Muscle of arm (tissue), 12 donors: Measurements from ENCODE around the gene SMARCC1. TPM values are rescaled to one million over a fixed set of nuclear protein-coding genes. Genes with fewer than 3 reads are reported as not detected.

Source experiments
- DNase-seq: peaks from one replicate; pipeline ENCODE4 v3.0.0-alpha.2; 2013
- polyA plus RNA-seq, 12 donors: library from polyadenylated mRNA; unstranded; fragments of 120-200 nt; gene quantifications; one replicate each; pipeline ENCODE4 v1.2.1, GENCODE V29; 2013; ENCODE audit not compliant: insufficient read length in 12 of 12

SMARCC1 gene
- polyA plus RNA-seq, 12 donors = 58.4 to 86.8 (median 64.2) TPM; not detected in 1

DNA sequence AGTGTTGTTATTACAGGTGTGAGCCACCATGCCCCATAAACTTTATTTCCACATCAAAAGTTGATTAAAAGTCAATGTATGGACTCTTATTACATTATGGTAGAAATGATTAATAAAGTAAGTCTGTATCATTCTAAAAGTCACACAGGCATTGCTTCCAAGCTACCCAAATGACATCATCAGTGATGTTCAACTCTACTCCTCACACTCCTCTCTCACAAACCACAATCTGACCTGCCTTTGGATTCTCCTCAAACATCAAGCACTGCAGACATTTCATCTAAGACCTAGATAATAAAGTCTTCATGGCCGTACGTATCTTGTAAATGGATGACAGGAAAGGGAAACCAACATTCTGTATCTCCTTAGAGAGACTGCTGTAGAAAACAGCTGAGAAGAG lies 68.0 kb downstream of the SMARCC1 start:
- DNase-seq = no peak

DNA sequence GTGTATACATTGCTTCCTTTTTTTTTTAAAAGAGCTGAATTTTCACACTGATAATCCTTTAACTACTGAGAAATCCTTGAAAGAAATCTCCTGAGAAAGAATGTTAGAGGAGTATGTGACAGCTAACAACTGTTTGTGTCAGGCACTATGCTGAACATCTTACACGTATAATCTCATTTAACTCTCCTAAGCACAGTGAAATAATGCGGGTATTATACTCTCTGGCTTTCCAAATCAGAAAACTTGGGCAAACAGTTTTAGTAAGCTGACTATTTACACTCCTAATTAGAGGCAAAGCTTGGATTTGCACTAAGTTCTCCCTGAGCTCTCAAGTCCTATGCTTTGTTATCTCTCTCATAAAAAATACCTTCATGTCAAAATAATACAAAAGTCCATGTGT lies 69.3 kb downstream of the SMARCC1 start:
- no peak for DNase-seq

DNA sequence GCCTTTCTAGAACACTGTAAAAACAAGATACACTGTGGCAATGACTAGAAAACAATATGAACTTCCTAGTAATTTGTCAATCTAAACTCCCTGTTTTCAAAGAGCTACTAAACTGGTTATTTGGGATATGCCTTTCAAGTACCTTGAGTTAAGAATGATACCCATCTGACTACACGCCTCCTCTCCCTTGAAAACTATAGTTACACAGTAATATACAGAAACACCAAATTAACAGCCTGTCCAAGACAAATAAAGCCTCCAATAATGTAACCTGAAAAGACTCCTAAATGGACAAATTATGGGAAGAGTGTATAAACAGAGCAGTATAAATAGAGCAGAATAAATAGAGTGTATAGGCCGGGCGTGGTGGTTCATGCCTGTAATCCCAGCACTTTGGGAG lies 70.1 kb downstream of the SMARCC1 start:
- DNase-seq = no peak

DNA sequence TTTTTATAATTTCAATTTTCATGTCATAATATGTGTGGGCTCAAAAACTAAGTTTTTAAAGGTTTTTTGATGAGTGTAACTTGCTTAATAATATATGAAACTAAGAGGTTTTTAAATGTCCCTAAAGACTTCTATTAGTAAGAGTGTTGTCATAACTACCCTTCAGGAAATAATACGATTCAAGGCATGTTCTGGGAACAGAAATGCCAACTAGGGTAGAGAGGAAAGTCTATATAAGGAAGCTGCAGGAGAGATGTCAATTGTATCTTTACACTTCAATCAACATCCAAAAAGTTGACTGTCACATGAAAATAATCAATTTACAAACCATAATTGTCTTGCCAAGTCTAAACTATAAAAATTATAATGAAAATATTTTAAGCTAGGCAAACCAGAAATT lies 76.3 kb downstream of the SMARCC1 start:
- no peak for DNase-seq

DNA sequence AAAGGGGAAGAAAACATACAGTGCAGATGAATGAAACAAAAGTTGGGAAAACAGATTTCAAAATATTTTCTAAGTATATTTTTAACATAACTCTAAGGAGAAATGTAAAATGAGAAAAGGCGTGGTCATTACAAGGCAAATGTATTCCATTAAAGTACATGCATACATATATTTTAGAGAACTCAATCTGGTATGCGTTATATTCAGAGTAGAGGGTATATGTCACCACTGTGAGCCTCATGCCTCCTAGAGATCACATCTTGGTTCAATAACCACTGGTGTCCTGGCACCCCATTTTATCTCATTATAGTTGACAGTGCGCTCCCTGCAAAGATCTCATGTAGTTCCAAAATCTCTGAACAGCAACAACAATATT lies 77.5 kb downstream of the SMARCC1 start:
- no peak for DNase-seq

DNA sequence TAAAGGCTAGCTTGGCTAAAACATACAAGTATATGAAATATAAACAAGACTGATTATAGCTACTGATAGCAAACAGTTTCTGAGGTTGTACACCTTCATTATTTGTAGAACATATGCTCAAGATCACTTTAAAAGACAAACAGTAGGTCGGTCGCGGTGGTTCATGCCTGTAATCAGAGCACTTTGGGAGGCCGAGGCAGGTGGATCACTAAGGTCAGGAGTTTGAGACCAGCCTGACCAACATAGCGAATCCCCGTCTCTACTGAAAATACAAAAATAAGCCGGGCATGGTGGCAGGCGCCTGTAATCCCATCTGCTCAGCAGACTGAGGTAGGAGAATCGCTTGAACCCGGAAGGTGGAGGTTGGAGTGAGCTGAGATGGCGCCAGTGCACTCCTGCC lies 80.3 kb downstream of the SMARCC1 start:
- no peak for DNase-seq

DNA sequence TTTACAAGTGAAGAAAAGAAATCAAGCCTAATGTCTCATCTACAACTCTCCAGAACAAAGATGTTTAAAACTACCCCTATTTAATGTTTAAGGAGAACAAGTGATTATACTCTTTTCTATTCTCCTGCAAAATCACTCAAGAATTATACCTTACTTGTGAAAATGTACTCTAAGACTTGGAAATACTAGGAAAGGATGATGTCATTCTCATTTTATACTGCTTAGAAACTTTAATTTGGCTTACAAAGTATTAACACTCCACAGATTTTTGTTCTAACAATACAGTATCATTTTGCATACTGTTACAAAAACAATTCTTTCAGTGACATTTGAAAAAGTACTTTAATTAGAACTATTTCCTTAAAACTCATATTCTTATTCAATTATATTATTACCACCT lies 89.5 kb downstream of the SMARCC1 start:
- no peak for DNase-seq

DNA sequence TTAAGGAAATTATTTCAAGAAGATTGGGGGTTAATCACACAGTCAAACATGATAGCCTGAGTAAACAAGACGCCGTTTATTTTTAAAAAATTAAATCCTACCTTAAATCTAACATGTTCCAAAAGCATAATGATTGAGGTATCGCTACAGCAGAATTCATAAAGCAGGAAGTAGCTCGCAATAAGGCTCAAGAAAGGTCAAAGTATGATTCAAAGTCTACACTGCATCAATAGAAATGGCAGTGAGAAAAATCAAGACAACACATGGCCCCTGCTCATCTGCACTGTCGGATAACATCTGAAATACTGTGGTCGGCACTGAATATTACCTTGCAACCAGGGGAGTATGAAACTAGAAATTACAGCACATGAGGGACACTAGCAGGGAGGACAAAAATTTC lies 93.2 kb downstream of the SMARCC1 start:
- DNase-seq = no peak

DNA sequence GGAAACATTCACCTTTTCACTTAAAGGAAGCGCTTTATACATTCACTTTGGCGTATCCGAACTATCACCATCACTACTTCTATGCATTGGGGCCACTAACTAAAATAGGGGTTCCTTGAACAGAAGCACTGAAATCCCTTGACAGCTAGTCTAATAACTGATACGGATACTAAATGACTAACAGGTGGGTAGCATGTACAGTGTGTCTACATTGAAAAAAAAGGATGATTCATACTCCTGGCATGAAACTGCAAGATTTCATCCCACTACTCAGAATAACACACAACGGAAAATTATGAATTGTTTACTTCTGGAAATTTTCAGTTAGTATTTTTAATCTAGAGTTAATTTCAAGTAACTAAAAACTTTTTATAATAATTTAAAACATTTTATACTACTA lies 96.7 kb downstream of the SMARCC1 start:
- no peak for DNase-seq

DNA sequence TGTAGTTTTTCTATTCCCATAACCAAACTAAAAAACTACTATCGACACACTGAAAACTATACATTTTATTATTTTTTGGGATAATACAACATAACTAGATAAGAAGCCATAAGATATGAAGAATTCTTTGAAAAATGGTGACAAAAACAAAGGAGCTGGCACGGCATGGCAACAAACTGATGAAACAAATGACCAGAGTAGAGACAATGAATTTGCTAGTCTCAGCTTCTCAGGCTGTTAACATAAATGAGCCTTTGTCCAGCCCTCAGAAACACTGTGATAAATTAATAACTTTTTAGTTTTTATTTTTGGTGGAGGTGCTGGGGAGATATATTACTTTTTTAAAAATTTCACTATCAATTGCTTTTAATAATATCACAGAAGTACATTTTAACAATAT lies 100.7 kb downstream of the SMARCC1 start:
- DNase-seq = no peak

DNA sequence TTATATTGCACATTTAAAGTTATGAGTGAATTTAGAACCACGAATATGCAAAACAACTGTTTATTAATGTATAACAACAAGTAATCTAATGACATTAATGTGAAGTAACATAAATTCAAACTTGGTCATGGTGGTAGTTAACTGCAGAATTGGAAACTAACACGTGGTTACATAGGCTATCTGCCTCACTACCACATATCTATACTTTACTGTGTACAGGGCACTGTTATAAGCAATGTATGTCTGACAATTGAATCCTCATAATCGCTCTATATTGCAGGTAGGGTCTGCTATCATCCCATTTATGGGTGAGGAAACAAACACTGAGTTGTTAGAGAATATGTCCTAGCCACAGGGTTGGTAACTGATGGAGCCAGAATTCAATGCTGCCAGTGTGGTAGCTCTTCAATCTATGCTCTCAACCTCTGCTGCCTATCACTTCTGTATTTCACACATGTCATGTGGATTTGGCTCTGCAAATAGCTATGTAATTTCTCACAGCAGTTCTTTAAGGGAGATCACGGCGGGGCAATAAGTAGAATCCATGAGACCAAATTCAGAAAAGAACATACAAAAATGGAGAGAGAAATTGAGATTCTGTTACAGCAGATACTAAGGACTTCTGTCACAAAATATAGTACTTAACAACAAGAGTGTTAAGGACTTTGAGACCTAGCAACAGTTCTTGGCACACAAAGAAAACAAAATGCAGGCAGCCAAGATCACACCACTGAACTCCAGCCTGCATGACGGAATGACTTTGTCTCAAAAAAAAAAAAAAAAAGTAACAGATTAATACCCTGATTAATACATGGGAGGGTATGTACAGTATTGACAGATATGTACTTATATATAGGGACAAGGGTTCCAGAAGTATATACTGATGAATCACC lies 103.0 kb downstream of the SMARCC1 start:
- DNase-seq = no peak

DNA sequence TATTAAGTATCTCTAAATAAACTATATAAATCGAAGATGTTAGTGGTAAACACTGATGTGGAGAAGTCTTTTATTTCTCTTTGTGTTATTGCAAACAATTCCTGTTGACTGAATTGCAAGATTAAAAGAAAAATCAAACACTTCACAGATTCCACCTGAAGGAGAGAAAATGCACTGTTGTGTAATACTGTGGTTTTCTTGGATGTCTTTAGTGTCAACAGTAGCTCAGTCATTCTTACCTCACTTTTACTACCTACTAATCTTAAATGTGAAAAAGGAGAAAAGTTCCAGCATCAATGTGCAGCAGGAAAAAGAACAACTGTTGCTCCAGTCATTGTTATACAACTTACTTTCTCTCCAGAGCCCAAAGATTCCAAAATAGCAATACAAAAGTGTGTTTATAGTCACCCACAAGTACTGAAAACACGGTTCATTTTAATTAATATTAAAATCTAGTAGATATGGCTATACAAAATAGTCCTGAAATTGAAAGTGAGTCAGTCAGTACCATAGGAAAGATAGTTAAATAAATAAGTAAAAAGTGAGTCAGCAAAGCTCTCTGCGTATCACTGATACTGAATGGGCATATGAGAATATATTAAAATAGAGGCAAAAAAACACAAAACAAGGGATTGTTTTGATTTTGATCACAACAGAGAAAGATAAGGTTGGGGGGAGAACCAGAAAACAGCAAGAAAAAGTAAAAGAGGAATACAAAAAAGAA lies 112.5 kb downstream of the SMARCC1 start:
- DNase-seq = no peak

DNA sequence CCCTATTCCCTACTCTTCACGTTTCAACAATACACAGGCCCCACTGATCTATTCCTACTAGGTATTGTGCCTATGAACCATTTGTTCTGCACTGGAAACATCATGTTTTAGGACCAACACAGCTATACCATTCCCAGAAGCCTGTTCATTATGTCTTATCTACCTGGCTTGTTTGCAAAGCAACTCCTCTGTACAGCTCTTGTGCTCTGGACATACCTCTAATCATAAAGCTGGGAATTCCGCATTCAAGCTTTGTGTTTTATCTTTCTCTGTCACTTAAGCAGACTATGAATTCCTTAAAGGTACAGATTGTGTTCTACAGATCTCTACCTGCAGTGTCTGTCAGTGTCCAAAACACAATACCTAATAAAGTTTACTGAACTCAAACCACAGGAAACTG lies 115.6 kb downstream of the SMARCC1 start:
- no peak for DNase-seq

DNA sequence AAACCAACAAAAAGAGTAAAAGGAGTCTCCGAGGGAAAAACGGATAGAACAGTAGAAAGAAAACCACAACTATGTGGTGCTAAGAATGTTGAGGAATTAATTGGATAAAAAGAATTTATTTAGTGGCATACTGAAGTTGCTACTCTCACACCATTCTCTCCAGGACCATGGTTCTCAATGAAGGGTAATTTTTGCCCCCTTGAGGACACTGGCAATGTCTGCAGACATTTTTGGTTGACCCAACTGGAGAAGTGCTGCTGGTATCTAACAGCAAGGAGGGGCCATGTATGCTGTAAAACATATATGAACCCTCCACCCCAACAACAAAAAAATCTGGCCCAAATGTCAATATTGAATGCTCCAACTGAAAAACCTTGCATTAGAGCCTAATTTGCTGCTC lies 117.2 kb downstream of the SMARCC1 start:
- no peak for DNase-seq

DNA sequence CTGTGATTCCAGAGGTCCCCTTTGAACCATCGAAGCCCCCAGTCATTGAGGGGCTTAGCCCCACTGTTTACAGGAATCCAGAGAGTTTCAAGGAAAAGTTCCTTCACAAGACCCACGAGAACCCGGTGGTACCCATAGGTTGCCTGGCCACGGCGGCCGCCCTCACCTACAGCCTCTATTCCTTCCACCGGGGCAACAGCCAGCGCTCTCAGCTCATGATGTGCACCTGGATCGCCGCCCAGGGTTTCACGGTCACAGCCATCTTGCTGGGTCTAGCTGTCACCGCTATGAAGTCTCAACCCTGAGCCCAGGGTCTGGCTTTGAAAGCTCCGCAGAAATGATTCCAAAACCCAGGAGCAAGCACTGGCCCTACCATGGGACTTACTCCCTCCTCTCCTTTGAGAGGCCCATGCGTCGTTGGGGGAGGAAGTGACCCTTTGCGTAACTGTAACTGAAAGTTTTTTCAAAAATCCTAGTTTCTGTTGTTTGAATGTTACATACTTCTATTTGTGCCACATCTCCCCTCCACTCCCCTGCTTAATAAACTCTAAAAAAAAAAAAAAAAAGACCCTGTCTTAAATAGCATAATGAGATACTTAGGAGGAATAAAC lies 118.0 kb downstream of the SMARCC1 start:
- DNase-seq = no peak

DNA sequence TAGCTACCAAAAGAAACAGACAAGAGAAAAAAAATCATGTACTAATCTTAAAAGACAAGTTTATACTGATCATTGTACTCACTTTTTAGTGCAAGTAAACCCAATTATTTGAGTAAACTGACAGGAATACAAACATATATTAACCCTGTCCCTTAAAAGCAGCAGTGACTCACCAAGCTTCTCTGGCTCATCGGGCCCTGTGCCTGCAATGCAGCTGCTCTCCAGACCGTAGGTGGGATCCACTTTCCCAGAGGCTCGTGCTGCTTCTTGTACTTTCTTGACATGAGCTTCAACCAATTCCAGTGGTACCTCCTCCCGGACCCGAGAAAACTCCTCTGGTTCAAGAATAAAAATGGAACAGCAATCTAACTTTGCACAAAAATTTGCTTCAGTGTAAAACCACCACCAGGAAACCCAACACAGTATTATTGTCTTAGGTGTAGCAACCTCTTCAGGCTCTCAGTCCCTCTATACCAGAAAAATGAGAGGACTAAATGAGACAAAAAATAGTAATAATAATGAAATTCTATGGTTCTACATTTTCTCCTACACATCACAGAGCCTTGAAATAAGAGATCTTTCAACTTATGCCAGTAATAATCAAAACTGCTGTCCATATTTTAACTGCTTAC lies 120.5 kb downstream of the SMARCC1 start:
- no peak for DNase-seq

DNA sequence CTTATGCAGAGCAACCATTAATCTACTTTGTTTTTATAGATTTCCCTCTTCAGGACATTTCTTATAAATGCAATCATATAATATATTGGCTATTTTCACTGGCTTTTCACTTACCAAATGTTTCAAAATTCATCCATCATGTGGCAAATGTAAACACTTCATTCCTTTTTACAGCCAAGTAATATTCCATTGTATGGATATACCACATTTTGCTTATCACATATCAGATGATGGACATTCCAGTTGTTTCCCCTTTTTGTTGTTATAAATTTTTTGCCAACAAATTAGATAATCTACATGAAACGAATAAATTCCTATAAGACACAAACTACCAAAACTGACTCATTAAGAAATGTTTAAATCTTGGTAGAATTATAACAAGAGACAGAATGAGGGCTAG lies 123.2 kb downstream of the SMARCC1 start:
- DNase-seq = no peak

DNA sequence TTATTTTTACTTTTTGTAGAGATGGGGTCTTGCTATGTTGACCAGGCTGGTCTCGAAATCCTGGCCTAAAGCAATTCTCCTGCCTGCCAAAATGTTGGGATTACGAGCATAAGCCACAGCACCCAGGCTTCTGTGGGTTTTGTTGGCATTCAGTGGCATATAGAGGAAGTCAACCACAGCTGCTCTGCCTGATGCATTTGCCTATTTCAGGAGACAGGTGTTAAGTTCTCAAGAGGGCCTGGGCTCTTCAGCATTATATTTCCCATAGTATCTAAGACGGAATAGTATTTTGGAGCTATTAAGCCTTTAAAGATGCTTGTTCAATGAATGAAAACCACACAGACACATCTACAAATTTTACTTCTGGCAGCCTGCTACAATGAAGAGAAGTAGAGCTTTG lies 129.6 kb downstream of the SMARCC1 start:
- DNase-seq = no peak

DNA sequence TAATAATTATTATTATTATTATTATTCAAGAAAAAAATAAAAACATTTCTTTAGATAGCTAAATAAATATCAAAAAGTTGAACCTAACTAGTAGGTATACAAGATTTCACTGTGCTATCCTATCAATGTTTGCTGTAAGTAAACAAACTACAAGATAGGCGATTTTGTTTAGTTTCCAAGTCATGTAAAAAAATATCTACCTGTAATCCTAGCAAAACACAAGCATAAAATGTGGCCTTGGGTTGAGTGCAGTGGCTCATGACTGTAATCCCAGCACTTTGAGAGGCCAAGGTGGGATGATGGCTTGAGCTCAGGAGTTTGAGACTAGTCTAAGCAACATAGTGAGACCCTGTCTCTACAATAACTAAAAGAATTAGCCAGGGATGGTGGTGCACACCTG lies 131.4 kb downstream of the SMARCC1 start:
- no peak for DNase-seq

DNA sequence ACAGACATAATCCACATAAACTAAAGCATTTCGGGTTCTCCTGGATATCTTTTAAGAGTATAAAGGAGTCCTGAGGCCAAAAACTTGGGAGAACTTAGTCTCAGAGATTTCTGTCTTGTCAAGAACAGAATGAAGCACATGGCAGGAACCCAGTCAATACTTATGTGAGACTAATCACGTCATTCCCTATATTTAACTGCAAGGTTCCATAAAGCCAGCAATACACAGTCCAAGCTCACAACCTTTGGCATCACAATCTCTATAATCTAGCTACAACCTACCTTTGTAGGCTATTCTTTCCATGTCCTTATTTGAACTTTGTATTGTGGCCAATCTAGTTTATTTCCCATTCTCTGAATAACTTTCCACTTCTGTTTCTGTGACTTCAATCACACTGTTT lies 134.1 kb downstream of the SMARCC1 start:
- no peak for DNase-seq

DNA sequence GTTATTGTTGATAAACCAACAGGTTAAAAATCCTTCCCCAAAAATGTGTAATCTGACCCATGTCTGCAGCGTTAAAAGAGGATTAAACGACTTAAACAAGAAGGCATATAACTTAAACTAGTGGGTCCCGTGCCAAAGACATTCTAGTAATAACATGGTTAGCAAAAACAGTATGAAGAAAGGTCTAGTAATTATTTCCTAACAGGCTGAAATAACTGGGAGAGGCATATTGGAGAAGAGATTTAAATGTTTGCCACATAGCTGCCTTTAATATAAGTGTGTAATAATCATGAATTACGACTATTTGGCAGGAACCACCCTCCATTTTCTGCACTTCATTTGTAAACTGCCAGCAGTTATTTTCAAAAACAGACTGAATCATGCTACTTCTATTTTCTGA lies 135.3 kb downstream of the SMARCC1 start:
- no peak for DNase-seq

DNA sequence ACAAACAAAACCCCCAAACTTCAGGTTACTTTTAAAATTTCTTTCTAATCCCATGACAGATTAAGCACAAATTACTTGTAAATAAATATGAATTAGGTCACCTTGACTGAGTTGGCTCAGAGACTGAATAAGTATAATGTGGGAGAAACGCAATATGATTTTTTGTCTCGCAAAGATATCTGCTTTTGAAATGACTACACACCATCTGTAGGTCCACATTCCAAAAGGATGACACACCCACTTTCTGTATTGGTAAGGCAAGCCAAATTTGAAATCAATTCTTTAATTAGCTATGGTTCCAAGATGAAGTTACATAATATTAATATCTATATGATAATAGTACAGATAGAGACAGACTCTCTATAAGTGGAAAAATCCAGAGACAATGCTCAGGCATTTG lies 136.1 kb downstream of the SMARCC1 start:
- DNase-seq = no peak

DNA sequence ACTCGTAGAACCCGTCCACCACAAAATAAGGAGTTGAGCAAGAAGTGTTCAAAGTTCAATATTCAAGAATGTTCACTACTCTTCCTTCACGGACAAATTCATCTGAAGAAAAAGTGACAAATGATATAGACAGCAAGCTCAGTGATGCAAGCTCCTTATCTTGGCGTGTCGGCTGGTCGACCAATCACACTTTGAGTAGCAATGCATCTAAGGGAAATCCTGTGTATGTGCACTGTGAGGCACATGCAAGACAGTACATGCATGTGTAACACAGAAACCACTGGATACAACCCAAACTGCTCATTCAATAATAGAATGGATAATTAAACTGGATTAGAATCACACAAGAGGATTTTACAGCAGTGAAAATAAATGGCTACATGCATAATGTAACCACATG lies 138.6 kb downstream of the SMARCC1 start:
- DNase-seq = no peak
